Vagina (tissue), 2 donors: ENCODE measurements around the gene TSPAN5. TPM values are rescaled to one million over a fixed set of nuclear protein-coding genes. Genes with fewer than 3 reads are reported as not detected.

Experiments used
- DNase-seq, 2 donors: peaks; one replicate each; pipeline ENCODE4 v3.0.0-alpha.2; 2017; ENCODE audit errors: extremely low spot score in 2 of 2
- H3K27ac ChIP-seq: fragments of 200-600 bp; sonication (generic); one replicate; pipeline ENCODE4 v1.5.1; 2019
- H3K27me3 ChIP-seq: fragments of 200-600 bp; sonication (generic); one replicate; pipeline ENCODE4 v1.5.1; 2019
- H3K36me3 ChIP-seq, 2 donors: fragments of 200-600 bp; sonication (generic); one replicate each; pipeline ENCODE4 v1.5.1; 2017 to 2019
- H3K4me1 ChIP-seq: fragments of 200-600 bp; sonication (generic); one replicate; pipeline ENCODE4 v1.5.1; 2019
- H3K4me3 ChIP-seq, 2 donors: fragments of 200-600 bp; sonication (generic); 1 replicate in 1 of 2; 2 replicates in 1 of 2; pipeline ENCODE4 v1.5.1; 2016 to 2019
- H3K9me3 ChIP-seq: fragments of 200-600 bp; sonication (generic); one replicate; pipeline ENCODE4 v1.5.1; 2019
- CTCF ChIP-seq, 3 experiments: fragments of 450-650 bp in 2 of 3; fragments of 200-600 bp in 1 of 3; sonication (generic) in 1 of 3; IDR thresholded peaks; one replicate each; pipeline ENCODE4 v1.5.1; 2017 to 2019; ENCODE audit warnings: antibody characterized with exemption in 3 of 3, mild to moderate bottlenecking in 2 of 3, moderate library complexity in 2 of 3
- POLR2A ChIP-seq, 2 donors: fragments of 450-650 bp; IDR thresholded peaks; one replicate each; pipeline ENCODE4 v1.6.1; 2017; ENCODE audit warnings: antibody characterized with exemption in 2 of 2, mild to moderate bottlenecking in 2 of 2, moderate library complexity in 2 of 2
- POLR2AphosphoS5 ChIP-seq, 2 donors: sonication (generic); formaldehyde crosslinking; IDR thresholded peaks; one replicate each; pipeline ENCODE4 v1.9.0; 2017; ENCODE audit warnings: antibody characterized with exemption in 2 of 2, mild to moderate bottlenecking in 2 of 2, low read depth in 1 of 2; ENCODE audit not compliant: insufficient read depth in 1 of 2
- intact Hi-C: fragments of 100-400 bp; cut with DNase I; formaldehyde crosslinking; loops from one replicate; pipeline ENCODE4 v1.15.1; 2023
- total RNA-seq: library from RNA; depleted of rRNA; stranded (reverse); fragments of >200 nt; gene quantifications from one replicate; pipeline ENCODE4 v1.2.3, GENCODE V29; 2016

The TSPAN5 gene
- total RNA-seq, 1 donor from 2014 or later, result 15.5 TPM

DNA sequence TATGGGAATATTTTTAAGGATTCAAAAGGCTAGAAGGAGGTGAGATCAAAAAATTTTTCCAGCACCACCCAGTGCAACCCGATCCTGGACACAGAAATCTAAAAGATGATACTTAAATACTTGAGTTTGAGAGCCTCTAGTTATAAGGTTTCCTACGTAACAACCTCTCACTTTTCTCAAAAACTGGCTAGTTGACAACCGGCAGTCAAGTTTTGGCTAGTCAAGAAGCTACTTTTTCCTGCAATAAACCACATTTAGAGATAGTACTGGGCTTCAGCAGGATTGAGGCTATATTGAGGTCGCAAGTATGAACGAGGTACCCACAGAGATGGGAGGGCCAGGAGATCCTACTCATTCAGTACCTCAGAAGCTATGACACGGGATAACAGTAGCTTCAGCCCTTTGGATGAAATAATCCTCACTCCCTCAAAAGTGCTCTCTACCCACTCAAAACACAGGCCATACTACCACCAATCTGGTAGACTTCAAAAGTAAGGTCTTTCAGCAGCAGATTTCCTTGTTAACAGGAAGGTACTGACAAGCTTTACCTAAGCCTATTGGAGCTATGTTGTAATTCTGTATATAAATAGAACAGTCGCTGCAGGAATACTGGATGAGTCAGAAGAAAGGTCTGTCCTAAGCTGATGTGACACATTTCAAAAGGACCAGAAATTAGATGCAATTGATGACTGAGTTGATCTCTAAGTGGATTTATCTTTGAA, 1.5 kb upstream of the TSPAN5 start:
- Histone ChIP-seq H3K36me3 (no peaks in the 10 kb centered on the region), H3K27ac (peak overlapping the region; percentile 40), H3K27me3 (no peaks in the 10 kb centered on the region), H3K4me1 (peaks cover 39% of the 10 kb centered on the region), H3K4me3 (peak overlapping the region in 1 of 2 donors; percentile 87), H3K9me3 (no peaks in the 10 kb centered on the region)
- no peak for DNase-seq
- TF ChIP-seq POLR2A (IDR thresholded peaks at IDR 0.05), result no peak
- TF ChIP-seq CTCF (IDR thresholded peaks at IDR 0.05), result no peak
- peak in 1 of 2 donors; percentile 69 for TF ChIP-seq POLR2AphosphoS5 (IDR thresholded peaks at IDR 0.05; ENCODE audit: insufficient read depth in 1 of 2, low read depth in 1 of 2)
- intact Hi-C loops, result no loop called here

DNA sequence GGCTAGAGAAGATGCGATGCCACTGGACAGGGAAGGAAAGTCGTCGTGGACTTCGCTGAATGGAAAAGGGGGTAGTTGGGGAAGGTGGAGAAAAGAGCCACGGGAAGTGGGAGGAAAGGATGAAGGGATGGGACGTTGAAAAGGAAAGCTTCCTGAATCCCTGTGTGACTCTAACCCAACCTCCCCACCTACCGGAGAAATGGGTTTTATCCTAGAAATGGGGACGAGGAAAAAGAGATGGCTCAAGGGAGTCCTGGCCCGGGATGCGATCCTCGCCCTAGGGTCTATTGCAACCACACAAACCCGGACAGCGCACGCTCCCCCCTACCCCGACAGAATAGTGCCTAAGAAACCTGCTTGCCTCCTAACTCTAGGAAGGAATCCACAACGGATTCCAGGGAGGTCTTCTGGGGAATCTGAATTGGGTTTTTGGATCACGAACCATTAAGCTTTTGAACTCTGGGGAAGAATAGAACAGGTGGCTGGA, 738 bp upstream of the TSPAN5 start:
- Histone ChIP-seq H3K27ac (peak overlapping the region; percentile 88), H3K27me3 (no peaks in the 10 kb centered on the region), H3K4me3 (peak overlapping the region; percentile 75 to 87), H3K9me3 (no peaks in the 10 kb centered on the region), H3K36me3 (no peaks in the 10 kb centered on the region), H3K4me1 (peaks cover 44% of the 10 kb centered on the region)
- peak in 1 of 2 donors; percentile 9 for TF ChIP-seq POLR2AphosphoS5 (IDR thresholded peaks at IDR 0.05; ENCODE audit: insufficient read depth in 1 of 2, low read depth in 1 of 2)
- no peak for TF ChIP-seq POLR2A (IDR thresholded peaks at IDR 0.05)
- no peak for DNase-seq
- intact Hi-C loops, result no loop called here

DNA sequence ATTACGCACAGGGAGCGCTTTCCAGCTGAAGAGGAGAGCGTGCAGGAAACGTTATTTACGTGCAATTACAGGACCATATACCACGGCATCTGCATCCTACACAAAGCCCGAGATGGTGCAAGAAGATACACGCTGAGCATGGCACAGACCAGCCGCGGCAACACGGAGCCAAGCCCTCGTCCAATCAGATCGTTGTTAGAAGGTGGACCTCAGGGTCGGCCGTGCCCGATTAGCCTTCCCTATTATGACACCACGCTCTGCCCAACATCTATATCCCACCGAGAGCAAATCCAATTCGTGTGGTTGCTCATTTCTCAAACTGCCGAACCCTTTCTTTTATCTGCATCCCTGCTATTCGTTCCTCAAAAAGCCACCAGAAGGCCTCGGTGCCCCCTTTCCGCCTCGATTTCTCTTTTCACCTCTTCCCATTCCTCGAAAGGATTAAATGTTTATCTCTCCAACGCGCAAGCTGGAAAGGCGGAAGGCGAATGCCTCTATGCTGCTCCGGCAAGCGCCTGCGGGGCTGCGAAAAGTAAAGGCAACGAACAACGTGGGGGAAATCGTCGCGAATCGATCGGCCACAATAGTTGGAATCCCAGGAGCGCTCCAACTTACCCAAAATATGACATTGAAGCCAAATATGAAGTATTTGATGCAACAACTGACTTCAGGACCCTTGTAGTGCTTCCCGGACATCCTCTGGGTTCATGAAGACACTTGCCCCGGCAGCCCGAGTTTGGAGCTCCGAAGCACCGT, 702 bp downstream of the TSPAN5 start:
- Histone ChIP-seq H3K36me3 (no peaks in the 10 kb centered on the region), H3K9me3 (no peaks in the 10 kb centered on the region), H3K4me3 (peak overlapping the region; percentile 75 to 87), H3K27me3 (no peaks in the 10 kb centered on the region), H3K27ac (peak overlapping the region; percentile 88), H3K4me1 (peaks cover 51% of the 10 kb centered on the region)
- no peak for DNase-seq
- intact Hi-C loops, result no loop called here
- no peak for TF ChIP-seq POLR2A (IDR thresholded peaks at IDR 0.05)
- peak in 1 of 2 donors; percentile 9 for TF ChIP-seq POLR2AphosphoS5 (IDR thresholded peaks at IDR 0.05; ENCODE audit: insufficient read depth in 1 of 2, low read depth in 1 of 2)

DNA sequence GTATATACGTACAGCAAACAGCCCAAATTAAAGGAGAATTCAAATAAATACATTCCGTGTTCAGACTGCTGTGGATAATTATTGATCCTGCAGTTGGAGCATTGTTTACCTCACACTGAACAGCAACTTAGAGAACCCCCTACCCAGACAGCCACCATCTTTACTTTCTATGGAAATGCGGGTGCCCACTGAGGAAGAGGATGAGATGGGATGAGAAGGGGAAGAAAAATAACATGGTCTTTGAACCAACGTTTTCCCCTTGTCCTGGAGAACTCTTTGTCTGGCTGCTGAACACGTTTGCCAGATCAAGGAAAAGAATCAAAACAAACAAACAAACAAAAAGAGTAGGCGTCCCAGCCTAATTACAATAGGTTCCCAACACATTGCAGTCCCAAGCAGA, 1.5 kb downstream of the TSPAN5 start:
- peaks cover 51% of the 10 kb centered on the region for H3K4me1 ChIP-seq
- DNase-seq, result no peak
- peak overlapping the region; percentile 75 to 87 for H3K4me3 ChIP-seq

DNA sequence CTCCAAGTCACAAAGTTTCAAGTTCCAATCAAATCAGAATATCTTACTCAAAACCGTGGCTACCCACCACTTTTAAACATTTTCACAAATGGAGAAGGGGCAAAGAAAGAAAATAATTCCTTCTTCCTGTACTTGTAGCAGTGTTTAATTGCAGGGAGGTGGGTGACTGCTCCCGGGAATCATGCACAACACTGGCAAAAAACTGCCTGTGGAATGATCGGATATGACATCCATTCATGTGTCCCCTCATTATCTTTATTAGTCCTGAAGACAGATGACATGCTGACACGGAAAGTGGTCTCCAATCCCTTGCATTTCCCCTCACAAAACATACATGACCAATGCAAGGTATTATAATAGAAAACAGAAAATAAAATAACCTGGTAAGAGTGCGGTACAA, 2.0 kb downstream of the TSPAN5 start:
- intact Hi-C loops, result no loop called here
- peak overlapping the region; percentile 18 to 87 for H3K4me3 ChIP-seq

More for the DNA sequence above, 1.5 kb downstream of the TSPAN5 start:
- H3K27ac ChIP-seq, result peak overlapping the region; percentile 88
- no peaks in the 10 kb centered on the region for H3K27me3 ChIP-seq
- TF ChIP-seq POLR2A (IDR thresholded peaks at IDR 0.05) (no peak), CTCF (IDR thresholded peaks at IDR 0.05) (no peak), POLR2AphosphoS5 (IDR thresholded peaks at IDR 0.05; ENCODE audit: insufficient read depth in 1 of 2, low read depth in 1 of 2) (no peak)
- no peaks in the 10 kb centered on the region for H3K36me3 ChIP-seq
- H3K9me3 ChIP-seq, result no peaks in the 10 kb centered on the region
- intact Hi-C loops, result no loop called here

More for the DNA sequence above, 2.0 kb downstream of the TSPAN5 start:
- no peak overlapping the region for H3K27ac ChIP-seq
- no peaks in the 10 kb centered on the region for H3K27me3 ChIP-seq
- no peak for TF ChIP-seq POLR2AphosphoS5 (IDR thresholded peaks at IDR 0.05; ENCODE audit: insufficient read depth in 1 of 2, low read depth in 1 of 2)
- TF ChIP-seq POLR2A (IDR thresholded peaks at IDR 0.05), result no peak
- no peak for TF ChIP-seq CTCF (IDR thresholded peaks at IDR 0.05)
- no peaks in the 10 kb centered on the region for H3K36me3 ChIP-seq
- H3K9me3 ChIP-seq, result no peaks in the 10 kb centered on the region
- no peak for DNase-seq
- peaks cover 51% of the 10 kb centered on the region for H3K4me1 ChIP-seq
